ENCODE measurements around the gene NFE2L2.
"Not testable (repeated sequence)": the region's sequence is repeated elsewhere in the genome, so short reads cannot be mapped to it uniquely, and the experiment has no call there.

Gene NFE2L2

DNA sequence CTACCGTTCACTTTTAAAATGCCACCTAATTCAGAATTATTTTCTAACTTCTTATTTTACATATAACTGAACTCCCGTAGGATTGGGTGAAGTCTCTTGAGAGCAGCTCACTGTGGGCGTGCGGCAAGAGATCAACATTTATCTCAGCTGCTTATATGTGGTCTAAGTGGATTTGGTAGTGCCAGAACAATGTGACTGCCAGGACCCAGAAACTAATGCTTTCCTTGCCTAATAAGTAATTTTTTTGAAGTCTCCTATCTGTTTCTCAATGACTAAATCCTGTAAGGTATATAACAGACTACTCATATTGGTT lies 11.2 kb upstream of the NFE2L2 start:
- no peak for DNase-seq

DNA sequence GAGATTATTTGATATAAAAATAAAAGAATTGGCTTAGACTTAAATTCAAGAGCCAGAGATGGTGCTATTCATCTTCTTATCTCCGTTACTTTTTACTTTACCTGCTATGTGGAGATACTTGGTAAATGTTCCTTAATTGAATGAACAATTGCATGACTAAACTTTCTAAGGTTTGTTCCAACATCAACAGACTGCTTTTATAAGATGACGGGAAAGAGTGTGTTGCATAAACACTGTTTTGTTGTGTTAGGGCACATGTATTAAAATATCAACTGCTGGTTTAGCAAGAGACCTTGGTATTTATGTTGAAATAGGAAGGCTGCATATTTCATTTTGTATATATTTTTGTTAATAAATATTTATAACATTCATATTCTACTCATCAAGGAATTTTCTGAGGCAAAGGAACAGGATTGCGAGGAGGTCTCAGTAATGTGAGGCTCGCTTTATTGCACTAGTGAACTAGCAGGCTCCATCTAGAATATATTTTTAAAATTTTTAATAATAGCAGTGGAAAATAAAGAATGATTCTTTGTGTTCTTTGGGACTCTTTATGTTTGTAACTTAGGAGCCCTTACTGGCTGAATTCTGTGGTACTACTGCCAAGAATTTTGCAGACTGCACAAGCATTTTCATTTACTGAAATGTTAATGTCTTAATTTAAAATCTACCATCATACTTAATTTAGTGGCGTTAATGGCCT lies 10.7 kb upstream of the NFE2L2 start:
- DNase-seq, result no peak

- DNase-seq, result no peak
Measured at GRCh38 chr2:177273408-177273807, 8.9 kb upstream of the NFE2L2 start.

GRCh38 chr2:177272765-177273164 lies 8.2 kb upstream of the NFE2L2 start:
- no peak for DNase-seq

DNA sequence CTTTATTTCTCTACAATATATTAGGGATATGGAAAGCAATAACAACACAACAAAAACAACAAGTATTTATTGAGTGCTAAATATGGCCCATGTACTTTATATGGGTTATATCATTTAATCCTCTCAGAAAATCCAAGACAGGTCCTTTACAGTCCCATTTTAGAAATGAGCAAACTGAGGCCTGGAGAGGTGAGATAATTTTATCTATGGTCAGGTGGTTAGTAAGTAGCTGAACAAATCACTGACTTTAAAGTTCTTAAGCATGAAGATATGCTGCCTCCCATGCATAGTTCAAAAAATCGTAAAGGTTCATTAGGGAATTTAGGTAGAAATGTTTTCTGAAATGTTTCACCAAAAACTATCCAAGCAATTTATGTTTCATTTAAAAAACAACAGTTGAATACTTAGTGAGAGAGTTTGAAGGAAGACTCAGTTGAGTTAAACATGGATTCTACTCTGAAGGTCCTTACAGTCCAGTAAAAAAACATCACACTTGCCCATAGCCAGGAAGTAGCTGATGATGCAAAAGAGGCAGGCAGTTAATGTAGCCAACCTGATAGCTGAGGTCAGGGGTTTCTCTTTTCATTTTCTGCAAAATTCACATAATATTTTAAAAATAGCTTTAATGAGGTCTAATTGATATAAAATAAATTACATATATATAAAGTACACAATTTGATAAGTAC lies 7.6 kb upstream of the NFE2L2 start:
- DNase-seq, result no peak

DNA sequence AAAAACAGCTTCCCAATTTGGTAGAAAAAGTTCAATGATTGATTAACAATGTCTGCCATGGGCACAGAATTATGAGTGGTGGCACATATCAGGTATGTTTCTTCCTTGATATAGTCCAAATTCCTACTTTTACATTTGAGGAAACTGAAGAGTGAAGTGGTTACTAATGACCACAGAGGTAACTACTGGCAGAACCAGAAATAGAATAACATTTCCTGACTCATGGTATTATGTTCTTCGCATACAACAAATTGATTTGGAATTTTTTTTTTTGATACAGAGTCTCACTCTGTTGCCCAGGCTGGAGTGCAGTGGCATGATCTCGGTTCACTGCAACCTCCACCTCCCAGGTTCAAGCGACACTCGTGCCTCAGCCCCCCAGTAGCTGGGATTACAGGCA lies 6.0 kb upstream of the NFE2L2 start:
- DNase-seq, result no peak

DNA sequence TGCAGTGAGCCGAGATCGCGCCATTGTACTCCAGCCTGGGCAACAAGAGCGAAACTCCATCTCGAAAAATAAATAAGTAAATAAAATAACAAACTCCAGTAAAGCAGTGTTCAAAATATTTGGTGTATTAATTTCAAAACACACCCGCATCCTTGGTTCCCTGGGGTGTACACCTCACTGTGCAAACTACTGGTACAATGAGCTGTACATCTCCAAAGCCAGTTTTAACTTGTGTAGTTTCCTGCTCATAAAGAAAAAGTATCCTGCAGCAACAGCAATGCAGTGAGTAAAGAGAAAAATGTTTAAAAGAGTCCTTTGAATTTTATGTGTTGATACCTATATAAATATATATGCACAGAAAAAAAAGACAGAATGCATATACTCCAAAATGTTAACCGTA lies 4.4 kb upstream of the NFE2L2 start:
- no peak for DNase-seq

DNA sequence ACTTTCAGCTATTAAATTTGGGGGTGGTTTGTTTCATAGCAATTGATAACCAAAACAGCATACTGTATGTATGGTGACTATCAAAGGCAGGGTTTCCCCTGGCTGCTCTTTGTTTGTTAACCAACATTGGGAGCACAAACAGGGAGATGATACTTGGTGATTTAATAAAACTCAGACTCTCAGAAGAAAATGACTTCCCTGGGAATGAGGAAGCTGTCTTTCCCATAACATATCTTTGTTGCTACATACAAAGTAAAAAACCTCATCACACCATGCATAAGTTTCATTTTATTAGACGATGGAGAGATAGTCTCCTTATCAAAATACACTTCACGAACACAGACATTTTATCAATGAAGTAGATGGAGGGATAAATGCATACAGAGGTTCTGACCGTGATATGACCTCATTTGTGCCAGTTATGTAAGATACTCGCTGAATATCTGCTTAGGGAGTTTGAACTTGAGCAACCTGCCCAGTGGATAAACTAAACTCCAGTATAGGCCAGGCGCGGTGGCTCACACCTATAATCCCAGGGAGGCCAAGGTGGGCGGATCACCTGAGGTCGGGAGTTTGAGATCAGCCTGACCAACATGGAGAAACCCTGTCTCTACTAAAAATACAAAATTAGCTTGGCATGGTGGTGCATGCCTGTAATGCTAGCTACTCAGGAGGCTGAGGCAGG lies 3.8 kb upstream of the NFE2L2 start:
- no peak for DNase-seq

DNA sequence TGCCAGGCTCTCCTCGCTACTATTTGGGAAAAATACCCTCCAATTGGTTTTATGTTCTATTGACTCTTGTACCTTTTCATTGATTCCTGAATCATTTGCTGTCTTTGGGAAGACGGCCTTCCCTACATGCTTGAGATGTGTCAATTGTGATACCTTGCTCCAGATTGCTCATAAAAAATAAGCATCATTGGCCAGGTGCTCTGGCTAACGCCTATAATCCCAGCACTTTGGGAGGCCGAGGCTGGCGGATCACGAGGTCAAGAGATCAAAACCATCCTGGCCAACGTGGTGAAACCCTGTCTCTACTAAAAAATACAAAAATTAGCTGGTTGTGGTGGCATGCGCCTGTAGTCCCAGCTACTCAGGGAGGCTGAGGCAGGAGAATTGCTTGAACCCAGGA lies 2.4 kb upstream of the NFE2L2 start:
- DNase-seq, result not testable (repeated sequence)

DNA sequence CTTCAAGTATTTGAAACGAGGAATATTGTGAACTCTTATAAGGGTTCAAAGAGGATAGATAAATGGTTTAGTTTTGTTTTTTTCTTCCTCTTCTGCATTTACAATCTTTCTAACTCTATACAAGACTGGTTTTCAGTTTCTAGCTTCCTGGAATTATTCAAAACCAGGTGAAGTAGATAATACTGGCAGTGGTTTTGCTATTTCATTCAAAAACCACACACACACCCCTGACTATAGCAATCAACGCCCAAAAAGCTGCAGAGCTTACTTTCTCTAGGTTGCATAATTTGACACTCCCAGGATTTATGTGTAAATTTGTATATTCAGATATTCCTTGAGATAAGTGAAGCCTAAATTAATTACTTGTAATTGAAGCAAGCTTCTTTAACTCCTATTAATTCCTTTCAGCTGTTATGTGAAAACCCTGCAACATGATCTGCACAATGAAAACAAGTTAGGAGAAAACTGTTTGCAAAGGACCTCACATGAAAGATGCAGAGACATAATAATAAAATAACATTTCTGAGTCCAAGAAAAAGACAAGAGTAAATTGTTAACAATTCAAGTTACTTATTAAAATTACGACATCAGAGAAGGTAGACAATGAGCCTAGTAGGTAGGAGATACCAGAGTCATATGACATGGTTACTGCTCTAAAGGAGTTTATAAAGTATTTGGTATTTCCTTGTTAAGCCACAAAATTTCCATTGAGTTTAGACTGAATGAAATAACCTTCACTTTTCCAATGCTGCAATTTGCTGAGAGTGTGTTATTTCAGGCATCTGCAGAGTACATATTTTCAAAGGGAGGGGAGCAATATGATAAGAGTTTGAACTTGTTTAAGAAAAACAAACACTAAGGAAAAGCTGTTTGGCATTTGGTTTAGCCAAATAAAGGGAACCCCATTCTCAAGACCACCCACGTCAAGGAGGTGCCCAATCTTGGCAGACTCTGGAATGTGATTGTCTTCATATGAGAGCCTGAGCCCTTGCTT lies 1.6 kb upstream of the NFE2L2 start:
- DNase-seq, result no peak

- no peak for DNase-seq
Measured at GRCh38 chr2:177264209-177264692, 276 bp downstream of the NFE2L2 start.

- DNase-seq, result peak; percentile 90
Measured at GRCh38 chr2:177263451-177264208, 897 bp downstream of the NFE2L2 start.

DNA sequence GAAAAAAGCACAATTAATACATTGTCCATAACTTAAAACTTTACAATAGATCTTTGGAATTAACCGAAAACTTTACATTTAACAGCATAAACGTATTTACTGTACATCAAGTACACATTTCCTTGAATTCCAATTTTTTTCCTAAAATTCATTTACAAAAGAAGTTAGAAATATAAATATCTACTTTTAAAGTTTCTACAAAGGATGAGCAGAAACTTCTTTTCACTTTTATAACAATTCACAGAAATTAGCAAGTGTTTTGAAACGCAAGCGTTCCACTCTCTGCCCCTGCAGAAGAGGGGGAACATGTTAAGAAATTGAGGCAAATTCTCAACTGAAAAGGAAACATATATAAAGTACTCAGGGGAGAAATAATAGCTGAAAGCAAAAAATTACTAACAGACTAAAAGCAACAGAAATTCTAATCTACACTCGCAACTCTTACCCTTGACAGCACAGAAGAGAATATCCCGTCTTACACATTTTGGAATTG lies 1.5 kb downstream of the NFE2L2 start:
- DNase-seq, result no peak

DNA sequence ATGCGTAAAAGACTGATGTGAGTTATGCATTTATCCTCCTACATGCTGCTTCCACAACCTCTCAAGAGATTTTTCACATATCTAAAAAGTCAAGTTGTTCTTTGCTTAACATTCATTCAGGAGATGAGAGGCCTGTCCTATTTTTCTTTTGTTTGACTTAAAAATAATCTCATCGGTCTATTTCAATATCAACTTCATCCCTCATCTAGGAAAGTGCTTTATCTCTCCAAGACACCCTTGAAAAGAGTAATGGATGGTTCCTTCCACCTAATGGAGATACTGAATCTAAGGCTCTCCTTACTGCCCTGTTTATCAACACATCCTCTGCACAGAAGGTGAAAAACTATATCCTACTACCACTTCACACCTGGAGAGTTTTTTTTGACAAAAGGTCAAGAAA lies 2.4 kb downstream of the NFE2L2 start:
- DNase-seq, result no peak

DNA sequence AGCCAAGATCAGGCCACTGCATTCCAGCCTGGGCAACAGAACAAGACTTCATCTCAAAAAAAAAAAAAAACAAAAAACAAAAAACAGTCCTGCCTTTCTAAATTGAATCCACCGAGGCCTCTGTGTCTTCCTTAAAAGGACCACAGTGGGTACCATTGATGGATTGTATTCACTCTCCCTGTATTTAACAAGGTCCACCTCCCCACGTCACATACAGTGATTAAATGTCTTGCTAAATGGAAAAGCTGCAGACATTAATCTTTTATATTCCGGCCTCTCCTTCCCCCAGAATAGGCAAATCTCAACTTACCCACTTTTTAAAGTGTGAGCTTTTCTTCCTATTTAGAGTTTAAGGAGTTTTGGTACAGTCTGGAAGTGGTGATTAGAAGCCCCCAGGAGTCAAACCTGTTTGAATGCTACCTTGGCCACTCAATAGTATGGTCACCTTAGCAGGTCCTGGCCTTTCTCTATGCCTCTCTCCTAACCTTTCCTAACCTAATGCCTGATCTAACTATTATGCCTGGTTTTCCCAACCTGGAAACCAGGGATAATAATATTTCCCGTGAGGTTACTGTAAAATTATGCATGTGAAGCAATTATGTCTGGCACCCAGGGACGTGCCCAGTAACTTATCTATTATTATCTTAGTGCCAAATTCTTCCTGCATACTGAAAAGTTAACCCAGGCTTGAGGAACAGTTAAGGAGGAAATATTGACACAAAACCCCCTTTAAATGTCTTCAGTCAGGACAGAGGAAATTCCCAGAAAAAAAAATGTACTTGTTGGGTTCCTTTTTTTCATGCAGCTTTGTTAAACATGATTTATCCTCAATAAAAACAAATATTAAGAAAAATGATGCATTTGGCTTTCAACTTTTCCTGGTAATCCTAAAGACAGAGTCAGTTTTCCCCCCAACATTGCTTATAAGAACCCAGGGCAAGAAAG lies 3.1 kb downstream of the NFE2L2 start:
- DNase-seq, result no peak

GRCh38 chr2:177260379-177260778 lies 4.1 kb downstream of the NFE2L2 start:
- DNase-seq, result no peak

DNA sequence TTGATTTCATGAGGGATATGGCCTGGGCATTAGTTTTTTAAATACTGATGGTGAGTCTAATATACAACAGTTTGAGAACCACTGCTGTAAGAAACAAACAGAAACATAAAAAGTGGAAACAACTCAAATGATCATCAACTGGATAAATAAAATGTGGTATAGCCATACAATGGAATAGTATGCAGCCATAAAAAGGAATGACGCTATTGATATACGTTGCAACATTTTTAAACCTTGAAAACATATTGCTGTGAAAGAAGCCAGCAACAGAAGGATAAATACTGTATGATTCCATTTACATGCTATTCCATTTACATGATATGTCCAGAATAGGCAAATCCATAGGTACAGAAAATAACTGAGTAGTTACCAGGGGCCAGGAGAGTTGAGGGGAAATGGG lies 6.5 kb downstream of the NFE2L2 start:
- no peak for DNase-seq

DNA sequence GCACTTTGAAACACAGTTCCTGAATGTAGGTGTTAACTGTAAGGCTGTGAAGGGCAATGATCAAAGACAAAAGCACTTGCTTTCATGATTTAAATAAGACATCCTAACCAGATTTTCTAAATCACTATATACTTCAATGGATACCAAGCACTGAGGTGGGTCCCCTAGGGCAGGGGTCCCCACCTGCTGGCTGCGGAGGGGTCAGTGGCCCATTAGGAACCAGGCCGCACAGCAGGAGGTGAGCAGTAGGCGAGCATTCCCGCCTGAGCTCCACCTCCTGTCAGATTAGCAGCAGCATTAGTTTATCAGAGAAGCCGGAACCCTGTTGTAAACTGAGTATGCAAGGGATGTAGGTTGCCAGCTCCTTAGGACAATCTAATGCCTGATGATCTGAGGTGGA lies 7.1 kb downstream of the NFE2L2 start:
- DNase-seq, result no peak

DNA sequence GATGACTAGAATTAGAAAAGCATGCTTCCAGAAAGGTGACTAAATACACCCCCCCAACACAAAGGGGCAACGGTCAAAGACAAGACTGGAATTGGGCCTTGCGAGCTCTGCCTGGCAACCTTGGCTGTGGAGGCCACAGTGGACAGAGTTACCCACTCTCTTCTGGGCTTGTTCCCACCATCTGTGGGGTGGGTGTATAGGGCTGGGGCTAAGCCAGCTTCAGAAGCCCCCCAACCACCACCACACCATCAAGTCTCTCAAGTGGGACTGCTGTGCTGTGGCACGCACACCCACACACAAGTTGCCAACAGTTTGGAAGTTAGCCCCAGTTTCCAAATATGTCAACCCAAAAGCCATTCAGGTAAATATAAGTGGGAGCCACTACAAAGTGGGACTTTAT lies 7.8 kb downstream of the NFE2L2 start:
- no peak for DNase-seq

DNA sequence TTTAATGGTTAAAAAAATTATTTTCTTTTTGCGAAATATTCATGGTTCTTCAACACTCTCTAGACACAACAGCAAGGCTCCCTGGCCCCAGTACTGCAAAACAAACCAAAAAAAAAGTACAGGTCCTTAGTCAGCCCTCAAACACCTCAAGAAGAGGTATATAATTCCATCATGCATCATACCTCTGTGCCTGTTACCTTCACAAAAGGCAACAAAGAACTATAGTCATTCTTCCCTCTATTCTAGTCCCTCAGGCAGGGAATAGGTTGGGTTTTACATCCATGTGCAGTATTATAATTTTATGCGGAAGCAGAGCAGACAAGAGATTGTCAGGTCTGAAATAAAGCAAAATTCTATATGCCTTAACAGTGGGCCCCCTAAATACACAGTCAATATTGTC lies 8.5 kb downstream of the NFE2L2 start:
- DNase-seq, result no peak

GRCh38 chr2:177255227-177255601 lies 9.3 kb downstream of the NFE2L2 start:
- no peak for DNase-seq

Measured in CD4-positive, alpha-beta T cell treated with Interleukin-15 for 1 hour (primary cell).